GM03348 (cell line): ENCODE results near the gene MAPRE3.

Source experiments
- DNase-seq: peaks from one replicate; pipeline ENCODE4 v3.0.0; 2012; ENCODE audit warnings: low spot score

The MAPRE3 gene

DNA sequence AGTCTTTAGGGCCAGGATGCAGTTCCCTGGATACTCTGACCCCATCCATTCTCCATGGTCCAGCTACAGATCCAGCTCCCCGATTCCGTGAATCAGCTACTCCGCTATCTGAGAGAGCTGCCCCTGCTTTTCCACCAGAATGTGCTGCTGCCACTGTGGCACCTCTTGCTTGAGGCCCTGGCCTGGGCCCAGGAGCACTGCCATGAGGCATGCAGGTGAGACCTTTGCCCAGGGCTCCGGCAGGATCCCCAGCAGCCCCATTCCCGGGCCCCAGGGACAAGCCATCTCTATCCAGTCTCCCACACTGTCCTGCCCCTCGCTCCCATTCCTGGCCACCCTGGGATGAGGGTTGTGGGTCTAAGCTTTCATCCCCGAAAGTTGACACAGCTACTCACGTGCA, 69.8 kb downstream of the MAPRE3 start:
- no peak for DNase-seq

DNA sequence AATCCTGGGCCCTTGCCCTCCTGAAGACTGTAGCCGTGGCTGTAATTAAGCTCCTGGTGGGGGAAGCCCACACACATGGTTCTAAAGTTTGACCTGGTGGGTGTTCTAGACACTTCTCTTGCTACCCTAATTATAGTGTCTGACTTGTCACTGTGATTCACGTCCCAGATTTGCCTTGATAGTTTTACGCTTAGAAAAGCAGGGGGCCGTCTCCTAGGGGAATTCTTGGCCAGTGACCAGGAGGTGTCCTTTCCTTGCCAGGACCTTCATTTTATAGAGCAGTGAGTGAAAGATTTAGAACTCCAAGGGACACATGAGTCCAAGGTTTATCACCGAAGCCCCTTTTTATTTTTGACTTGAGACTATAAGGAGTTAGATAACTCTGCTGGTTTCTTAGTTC, 71.3 kb downstream of the MAPRE3 start:
- no peak for DNase-seq

DNA sequence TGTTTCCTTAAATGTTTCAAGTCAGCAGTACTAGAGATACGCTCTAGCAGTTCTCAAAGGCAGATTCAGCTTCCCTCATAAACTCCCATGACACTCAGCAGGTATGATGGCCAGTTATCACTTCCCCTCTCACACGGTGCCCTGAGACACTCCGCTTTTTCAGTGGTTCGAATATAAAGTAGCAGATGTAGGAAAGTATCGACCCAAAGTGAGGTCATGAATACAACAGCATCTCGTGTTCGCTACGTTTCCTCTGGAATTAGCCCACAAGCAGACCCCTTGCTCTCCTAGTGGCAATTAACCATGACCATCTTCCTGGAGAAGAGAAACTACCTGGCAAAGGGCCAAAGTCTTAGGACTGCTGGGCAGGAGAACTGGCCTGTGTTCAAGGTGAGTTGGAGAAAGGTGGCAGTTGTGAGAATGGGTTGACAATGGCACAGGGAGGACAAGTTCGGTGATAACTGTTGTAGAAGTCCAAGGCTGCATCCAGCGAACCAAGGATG, 71.8 kb downstream of the MAPRE3 start:
- DNase-seq: no peak

DNA sequence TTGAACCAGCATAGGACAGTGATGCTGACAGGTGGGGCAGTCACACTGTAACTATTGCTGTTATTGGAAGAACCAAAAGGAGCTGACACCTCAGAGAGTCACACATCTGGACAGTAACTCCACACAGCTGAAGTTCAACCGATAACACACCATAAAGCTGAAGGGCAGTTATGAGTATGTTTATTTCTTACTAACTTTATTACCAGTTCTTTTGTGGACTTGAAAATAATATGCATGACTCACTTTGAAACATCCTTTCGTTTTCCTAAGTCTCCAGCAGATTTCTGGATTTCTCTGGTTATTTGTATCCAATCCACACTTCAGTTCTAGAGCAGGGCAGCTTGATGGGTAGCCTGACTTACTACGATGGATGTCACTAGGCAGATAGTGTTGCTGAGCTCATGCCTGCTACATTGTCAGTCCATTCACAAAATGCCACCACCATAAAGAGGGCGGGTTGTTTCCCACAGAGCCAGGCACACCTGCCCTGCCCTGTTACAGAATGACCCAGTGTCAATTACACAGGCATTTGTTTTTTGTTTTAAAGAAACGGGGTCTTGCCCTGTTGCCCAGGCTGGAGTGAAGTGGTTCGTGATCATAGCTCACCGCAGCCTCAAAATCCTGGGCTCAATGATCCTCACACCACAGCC, 72.7 kb downstream of the MAPRE3 start:
- DNase-seq: no peak

DNA sequence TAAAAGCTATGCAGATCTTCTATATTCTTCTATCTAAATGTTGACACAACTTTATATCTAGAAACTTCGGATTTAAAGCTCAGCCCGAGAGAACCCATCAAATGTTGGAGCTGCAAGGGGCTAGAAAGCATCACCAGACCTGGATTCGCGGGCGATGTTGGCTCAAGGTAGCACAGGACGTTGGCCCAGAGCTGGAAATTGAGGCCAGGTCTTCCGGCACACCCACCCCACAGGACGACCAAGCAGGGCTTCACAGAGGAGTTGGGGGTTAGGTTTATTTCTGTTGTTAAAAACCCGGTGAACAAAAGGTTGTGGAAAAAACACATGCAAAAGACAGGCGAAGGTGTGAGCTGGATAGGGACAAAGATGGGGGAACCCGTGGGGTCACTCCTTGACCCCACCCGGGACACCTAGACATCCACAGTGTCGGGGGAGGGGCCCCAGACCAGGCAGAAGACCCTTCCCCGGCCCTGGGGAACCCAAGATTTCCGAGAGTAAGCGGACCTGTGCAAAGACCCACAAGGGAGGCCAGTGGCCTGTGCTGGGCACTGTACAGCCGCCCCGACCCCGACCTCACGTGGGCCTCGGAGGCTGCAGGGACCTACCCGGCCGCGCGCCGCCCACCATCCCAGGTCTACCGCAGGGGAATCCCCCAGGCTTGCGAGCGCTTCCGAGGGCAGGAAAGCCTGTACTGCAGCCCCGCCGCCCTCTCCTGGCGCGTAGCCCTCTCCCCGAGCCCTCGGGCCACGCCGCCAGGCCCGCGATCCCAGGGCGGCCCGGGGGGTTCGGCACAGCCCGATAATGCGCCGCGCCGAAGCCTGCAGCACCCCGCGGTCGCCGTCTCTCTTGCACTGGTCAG, 79.2 kb downstream of the MAPRE3 start:
- DNase-seq: peak; percentile 73

DNA sequence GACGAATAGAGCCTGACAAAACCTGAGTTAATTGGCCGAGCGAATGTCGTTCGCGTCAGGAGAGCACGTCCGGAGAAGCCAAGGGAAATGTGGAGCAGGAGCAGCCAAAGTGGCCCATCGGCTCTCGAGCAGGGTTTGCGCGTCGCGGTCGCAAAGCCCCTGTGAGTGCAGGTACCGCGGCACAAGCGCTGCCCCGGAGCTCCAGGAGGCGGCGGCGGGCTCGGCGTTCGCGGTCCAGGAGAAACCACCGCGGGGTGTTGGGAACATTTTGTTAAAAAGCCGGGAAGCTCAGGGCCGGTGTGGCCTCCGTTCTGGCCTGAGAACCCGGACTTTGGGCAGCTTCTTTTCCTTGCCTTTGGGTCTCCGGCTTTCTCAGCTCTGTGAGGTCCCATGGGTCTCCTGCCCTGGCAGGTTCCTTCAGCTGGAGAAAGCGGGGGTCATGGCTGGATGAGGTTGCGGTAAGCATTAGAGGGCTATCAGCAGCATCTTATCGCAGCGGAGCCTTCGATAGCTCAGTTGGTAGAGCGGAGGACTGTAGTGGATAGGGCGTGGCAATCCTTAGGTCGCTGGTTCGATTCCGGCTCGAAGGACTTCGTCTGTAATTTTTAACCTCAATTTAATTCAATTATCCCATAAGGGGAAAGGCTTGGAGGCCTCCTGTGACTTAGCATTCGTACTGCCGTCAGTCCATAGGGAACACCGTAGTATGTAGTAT, 80.0 kb downstream of the MAPRE3 start:
- peak; percentile 88 for DNase-seq

DNA sequence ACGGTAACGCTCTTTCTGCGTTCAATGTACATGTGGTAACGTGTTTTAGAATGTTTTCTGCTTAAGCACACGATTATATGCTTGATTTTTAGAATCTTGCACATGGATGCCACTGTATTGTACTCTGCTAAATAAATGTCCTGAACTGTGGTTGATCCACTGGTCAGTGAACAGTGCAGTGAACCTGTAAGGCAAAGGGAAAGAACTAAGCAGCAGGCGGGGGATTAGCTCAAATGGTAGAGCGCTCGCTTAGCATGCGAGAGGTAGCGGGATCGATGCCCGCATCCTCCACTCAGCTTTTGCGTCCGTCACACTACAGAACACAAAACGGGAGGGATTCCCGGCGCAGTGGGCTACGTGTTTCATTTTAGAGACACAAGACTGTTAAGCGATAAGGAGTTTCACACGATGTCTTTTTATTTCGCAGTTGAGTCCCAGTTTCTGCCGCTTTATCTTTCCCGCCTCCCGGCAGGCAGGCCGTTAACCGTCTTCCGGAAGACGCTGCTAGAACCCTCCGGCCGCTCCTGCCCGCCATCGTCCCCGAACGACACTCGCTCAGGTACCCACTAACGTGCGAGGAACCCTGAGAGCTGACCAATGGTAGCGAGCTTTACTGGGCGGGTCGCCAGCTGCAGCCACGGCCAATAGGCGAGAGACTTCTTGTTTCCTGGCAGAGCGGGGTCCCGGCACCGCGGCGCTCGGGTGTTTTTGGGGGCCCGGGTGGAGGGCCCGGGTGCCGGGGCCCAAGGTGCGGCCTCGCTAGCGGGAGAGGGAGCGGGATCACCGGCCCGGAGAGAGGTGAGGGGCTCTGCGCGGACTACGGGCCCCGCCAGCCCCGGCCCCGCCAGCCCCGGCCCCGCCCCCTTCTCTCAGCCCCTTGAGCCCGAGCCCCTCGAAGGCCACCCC, 80.8 kb downstream of the MAPRE3 start, which contains the start of gene AGBL5:
AGBL5 (plus strand) TSS at position 673 of the 906 bp plus-strand sequence. CDS start 1,291 bp downstream, outside the sequence.
- DNase-seq: peak; percentile 99

DNA sequence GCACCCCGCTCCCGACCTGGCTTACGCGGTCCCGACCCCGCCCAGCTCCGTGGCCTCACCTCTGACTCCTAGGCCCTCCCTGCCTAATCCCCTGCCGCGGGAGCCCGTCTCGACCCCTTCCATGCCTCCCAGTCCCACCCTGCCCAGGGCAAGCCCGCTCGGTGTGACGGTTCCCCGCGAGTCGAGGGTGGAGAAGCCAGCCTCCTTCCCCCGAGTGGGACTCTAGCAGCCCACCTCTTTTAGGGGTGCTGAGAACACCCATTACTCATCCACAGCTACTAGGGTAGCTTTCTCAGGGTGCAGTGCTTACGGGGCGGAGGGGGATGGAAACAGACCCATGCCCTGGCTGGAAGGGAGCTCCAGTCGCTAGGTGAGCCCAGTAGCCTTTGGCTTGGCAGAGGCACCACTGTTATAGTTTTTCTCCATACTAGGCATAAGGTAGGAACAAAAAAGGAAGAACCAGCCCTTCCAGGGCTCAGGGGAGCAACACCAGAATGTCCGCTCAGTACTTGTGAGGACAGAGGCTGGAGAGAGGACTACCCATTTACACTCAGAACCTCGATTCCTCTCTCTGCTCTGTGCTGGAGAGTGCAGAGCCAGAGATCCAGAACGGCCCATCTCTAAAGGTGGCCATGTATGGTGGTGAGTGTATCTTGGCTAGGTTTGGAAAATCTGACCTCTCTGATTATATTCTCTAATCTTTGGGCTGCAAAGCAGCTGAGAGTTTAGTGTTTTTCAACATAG, 81.6 kb downstream of the MAPRE3 start:
- DNase-seq: peak; percentile 26

DNA sequence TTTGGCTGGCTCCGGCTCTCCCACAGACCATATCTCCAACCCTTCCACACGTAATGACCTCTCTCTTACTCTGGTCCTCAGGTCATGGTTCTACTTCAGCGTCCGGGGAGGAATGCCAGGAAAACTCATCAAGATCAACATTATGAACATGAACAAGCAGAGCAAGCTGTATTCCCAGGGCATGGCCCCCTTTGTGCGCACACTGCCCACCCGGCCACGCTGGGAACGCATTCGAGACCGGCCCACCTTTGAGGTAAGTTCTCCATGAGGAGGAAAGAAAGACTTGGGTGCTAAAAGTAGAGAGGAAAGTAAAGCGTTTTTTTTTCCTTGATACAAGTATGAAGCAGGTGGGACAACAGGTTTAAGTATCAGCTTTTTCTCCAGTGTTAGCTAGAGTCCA, 82.9 kb downstream of the MAPRE3 start:
- no peak for DNase-seq

DNA sequence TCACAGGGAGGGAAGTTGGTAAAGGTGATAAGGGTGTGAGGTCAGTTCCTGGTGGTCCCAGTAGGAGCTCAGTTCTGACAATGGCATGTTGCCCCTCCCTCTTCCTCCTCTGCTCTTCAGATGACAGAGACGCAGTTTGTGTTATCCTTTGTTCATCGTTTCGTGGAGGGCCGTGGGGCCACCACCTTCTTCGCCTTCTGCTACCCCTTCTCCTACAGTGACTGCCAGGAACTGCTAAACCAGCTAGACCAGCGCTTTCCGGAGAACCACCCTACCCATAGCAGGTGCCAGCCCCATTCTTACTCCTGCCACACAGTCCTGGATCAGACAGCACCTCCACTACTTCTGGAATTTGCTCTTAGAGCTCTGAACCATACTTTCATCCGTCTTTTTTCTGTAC, 83.3 kb downstream of the MAPRE3 start:
- DNase-seq: no peak

DNA sequence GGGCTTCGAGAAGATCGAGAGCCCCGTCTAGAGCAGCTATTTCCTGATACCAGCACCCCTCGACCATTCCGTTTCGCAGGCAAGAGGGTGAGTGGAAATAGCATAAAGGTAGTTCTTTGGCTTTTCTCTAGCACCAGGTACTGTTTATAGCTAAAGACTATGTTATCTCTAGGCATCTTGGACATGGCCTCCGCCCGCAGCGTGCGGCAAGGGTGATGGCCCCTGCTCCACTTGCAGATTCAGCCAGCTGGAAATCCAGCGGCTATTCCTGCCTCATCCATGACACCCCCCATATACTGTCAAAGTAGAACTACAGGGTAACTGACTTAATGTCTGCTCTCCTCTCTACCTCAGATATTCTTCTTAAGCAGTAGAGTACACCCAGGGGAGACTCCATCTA, 84.3 kb downstream of the MAPRE3 start:
- DNase-seq: no peak

DNA sequence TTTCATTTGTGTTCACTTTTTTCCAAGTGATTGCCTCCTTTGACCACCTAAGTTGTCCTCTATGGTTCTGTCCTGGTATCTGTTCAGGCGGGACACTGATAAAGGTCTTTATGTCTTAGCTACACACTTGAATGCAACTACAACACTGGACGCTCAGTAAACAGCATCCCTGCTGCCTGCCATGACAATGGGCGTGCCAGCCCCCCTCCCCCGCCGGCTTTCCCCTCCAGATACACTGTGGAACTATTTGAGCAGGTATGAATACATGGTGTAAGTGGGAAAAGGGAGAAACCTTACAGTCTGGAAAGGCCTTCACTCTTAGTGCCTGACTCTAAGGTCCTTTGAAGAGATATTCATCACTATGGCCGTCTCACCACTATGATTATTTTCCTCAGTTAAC, 86.7 kb downstream of the MAPRE3 start:
- no peak for DNase-seq

DNA sequence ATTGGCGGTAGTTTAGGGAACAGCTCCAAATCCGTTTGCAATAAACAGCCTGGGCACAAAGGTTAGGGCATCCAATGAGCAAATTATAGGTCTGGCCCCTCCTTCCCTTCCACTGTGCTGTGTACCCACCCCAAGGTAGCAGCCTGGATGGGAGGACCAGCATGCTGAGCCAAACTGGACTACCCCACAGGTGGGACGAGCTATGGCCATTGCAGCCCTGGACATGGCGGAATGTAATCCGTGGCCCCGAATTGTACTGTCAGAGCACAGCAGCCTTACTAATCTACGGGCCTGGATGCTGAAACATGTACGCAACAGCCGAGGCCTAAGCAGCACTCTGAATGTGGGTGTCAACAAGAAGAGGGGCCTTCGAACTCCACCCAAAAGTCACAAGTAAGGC, 87.8 kb downstream of the MAPRE3 start:
- no peak for DNase-seq

DNA sequence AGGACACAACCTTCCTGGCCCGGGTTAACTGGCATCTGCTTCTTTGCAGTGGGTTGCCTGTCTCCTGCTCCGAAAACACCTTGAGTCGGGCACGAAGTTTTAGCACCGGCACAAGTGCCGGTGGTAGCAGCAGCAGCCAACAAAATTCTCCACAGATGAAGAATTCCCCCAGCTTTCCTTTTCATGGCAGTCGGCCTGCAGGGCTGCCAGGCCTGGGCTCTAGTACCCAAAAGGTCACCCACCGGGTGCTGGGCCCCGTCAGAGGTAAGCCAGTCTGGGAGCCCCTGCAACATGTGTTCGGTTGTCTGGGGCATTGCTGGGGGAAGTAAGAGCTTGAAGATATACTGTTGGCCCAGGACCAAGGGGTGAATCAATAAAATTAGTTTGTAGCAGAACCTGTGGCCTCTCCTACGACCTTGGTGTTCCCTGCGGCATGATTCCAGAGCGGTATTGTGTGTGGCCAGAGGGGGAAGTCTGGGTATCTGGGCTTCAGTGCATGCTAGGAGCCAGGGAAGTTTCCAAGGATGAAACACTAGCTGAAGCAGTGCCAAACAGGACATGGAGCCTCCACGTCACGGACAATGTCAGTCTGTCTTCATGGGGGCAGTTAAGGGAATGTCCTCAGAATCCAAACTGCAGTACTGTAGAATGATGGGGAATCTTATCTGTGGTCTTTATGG, 88.8 kb downstream of the MAPRE3 start:
- no peak for DNase-seq

DNA sequence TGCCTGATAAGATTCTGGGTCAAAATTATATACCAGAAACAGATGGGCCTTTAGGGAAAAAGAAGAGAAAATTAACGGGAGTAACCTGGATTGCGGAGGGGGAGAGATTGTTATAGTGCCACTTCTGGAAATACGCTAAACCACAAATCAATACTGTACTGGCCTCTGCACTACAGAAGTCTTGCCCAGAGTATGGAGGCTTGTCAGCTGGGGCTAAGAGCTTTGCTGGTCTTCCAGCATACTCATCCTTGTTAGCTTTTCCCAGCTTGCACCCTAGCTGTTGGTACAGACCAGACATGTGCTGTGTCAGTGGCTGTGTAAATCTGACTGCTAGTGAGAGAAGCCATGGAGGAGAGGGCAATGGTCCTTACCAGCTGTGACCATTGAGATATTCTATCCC, 89.9 kb downstream of the MAPRE3 start:
- DNase-seq: no peak

DNA sequence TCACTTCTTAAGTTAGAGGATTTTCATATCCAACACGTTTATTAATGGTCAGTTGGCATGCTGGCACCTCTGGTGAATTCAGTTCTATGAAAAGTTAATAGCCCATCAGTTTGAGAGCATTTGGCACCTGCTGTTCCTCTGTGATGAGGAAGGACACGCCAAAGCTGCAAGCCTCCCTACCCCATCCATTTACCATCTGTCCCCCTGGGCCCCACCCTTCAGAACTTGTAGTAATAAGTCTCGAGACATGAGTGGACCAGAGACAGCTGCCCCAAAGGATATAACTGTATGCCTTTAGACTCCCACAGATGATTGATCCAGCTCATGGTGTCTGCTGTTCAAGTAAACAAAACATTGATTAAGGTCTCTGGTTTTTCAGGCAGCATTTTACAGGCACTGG, 94.7 kb downstream of the MAPRE3 start:
- no peak for DNase-seq

DNA sequence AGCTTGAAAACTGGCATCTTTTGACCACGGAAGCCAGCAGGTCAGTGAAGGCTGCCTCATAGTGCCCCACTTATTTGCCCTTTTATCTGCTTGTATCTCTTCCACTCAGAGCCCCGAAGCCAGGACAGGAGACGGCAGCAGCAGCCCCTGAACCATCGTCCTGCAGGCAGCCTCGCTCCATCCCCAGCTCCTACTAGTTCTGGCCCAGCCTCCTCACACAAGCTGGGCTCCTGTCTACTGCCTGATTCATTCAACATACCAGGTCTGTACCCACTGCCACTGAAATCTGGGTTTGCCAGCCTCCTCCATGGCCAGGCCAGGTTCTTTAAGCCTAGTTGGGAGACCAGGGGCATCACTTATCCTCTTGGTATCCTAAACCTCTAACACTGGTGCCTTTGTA, 96.9 kb downstream of the MAPRE3 start:
- DNase-seq: no peak

DNA sequence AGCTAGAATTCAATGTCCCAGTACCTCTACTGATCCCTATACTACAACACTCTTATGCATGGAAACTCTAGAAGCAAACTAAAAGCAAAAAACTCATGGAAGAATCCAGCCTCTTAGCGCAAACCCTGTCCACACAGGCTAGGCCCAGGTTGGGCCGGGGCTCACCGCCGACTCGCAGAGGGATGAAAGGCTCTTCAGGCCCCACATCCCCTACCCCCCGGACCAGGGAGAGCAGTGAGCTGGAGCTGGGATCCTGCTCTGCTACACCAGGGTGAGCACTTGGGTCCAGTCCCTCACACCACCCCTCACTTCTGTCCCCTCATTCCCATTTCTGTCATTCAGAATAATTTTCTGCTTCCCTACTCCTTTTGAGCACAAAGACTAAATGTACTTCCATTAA, 99.0 kb downstream of the MAPRE3 start:
- no peak for DNase-seq

DNA sequence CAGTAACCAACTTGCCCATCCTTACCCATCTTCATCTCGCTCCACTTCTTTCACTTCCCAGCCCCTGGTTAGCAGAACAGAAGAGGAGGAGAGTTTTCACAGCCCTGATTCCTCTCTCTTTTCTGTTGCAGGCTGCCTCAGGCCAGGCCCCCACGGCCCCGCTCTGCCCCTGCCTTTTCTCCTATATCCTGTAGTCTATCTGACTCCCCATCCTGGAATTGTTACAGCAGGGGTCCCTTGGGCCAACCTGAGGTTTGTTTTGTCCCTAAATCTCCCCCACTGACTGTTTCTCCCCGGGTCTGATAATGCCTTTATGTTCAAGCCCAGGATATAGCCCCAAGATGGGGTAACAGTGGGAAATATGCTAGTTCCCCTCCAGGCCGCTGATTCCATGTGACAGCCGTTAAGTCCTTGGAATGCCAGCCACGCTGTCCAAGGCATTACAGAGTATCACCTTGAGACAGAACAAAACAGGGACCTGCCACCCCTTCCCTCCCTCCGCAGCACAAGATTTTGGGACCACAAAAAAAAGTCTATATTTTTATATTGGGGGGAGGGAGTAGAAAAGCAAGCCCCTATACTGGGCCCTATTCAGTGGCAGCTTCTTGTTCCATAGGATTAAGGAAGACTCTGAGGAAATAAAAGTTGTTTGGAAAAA, 99.7 kb downstream of the MAPRE3 start:
- no peak for DNase-seq
